Endothelial cell of umbilical vein (primary cell): Measurements from ENCODE around the gene ARHGAP15. TPM values are rescaled to one million over a fixed set of nuclear protein-coding genes. Genes with fewer than 3 reads are reported as not detected.

Source experiments
- BruUV-seq: library from RNA; stranded (reverse); fragments of 400-500 nt; replicated peaks from 2 replicates; lab custom pipeline; 2021; lab: Mats Ljungman, UMichigan
- CTCF ChIA-PET: fragments of 300-600, 350-600 bp; sonication (Branson Sonifier 250); formaldehyde crosslinking; loops from one replicate; lab custom pipeline; 2021; ENCODE audit warnings: antibody characterized with exemption, inconsistent platforms; lab: Charles Lee
- POLR2A ChIA-PET: fragments of 300-600, 350-600 bp; sonication (Branson Sonifier 250); formaldehyde crosslinking; loops from one replicate; lab custom pipeline; 2021; ENCODE audit warnings: antibody characterized with exemption, inconsistent platforms; lab: Charles Lee
- DNase-seq: peaks from one replicate; pipeline ENCODE4 v3.0.0-alpha.2; 2011; ENCODE audit warnings: low read depth, low spot score
- FAIRE-seq: peaks from 2 replicates; lab custom pipeline; 2011; peaks lifted over from hg19 to GRCh38; lab: Jason Lieb, UNC
- H2AFZ ChIP-seq: 2 replicates; pipeline ENCODE4 v1.6.0; 2012; ENCODE audit warnings: low read depth, low read length, control low read depth, inconsistent platforms
- H3K27ac ChIP-seq: 2 replicates; pipeline ENCODE4 v1.5.1; 2011; ENCODE audit warnings: low read depth, mild to moderate bottlenecking, control low read depth, low read length, moderate library complexity; ENCODE audit not compliant: insufficient read depth
- H3K27me3 ChIP-seq, 2 experiments: 2 replicates each; pipeline versions ENCODE4 v1.6.0 to v1.6.1; 2011; ENCODE audit warnings: low read length in 2 of 2, mixed read lengths in 1 of 2; ENCODE audit not compliant: control insufficient read depth in 2 of 2, insufficient read depth in 2 of 2
- H3K36me3 ChIP-seq, 2 experiments: 2 replicates in 1 of 2; 3 replicates in 1 of 2; pipeline ENCODE4 v1.5.1; 2011; ENCODE audit warnings: low read length in 2 of 2, mild to moderate bottlenecking in 1 of 2, moderate library complexity in 1 of 2; ENCODE audit not compliant: control insufficient read depth in 2 of 2, insufficient read depth in 2 of 2; ENCODE audit errors: extremely low read depth in 1 of 2
- H3K4me1 ChIP-seq: 3 replicates; pipeline ENCODE4 v1.5.1; 2011; ENCODE audit warnings: mild to moderate bottlenecking, low read length; ENCODE audit not compliant: control insufficient read depth, insufficient read depth; ENCODE audit errors: extremely low read depth
- H3K4me2 ChIP-seq: 2 replicates; pipeline ENCODE4 v1.6.1; 2011; ENCODE audit warnings: low read length, control low read depth, mixed read lengths; ENCODE audit not compliant: insufficient read depth
- H3K4me3 ChIP-seq, 3 experiments: fragments of 200-600 bp in 1 of 3; sonication (generic), shearing (Covaris generic) in 1 of 3; replicated peaks in 1 of 3; 2 replicates each; pipeline ENCODE4 v1.5.1; 2011 to 2016; ENCODE audit warnings: control low read depth in 3 of 3, low read length in 3 of 3, mild to moderate bottlenecking in 2 of 3, inconsistent platforms in 1 of 3, low read depth in 1 of 3, moderate library complexity in 1 of 3; ENCODE audit not compliant: insufficient read depth in 1 of 3
- H3K79me2 ChIP-seq: 2 replicates; pipeline ENCODE4 v1.6.0; 2012; ENCODE audit warnings: low read length, inconsistent platforms; ENCODE audit not compliant: control insufficient read depth, insufficient read depth
- H3K9ac ChIP-seq: replicated peaks from 2 replicates; pipeline ENCODE3; 2011; ENCODE audit warnings: low read length, control low read depth; ENCODE audit not compliant: insufficient read depth; ENCODE audit errors: extremely low read depth
- H3K9me1 ChIP-seq: replicated peaks from 3 replicates; pipeline ENCODE4 v1.6.0; 2011; ENCODE audit warnings: mild to moderate bottlenecking, low read length; ENCODE audit not compliant: control insufficient read depth, insufficient read depth; ENCODE audit errors: extremely low read depth
- H3K9me3 ChIP-seq: replicated peaks from 2 replicates; pipeline ENCODE4 v1.5.1; 2012; ENCODE audit warnings: low read length, inconsistent platforms; ENCODE audit not compliant: control insufficient read depth, insufficient read depth
- H4K20me1 ChIP-seq: replicated peaks from 2 replicates; pipeline ENCODE3; 2011; ENCODE audit warnings: mild to moderate bottlenecking, low read length; ENCODE audit not compliant: control insufficient read depth, insufficient read depth; ENCODE audit errors: extremely low read depth
- CTCF ChIP-seq, 2 donors: IDR thresholded peaks; 1 replicate in 1 of 2; 2 replicates in 1 of 2; pipeline ENCODE4 v1.5.1; 2011; ENCODE audit warnings: low read length in 2 of 2, mild to moderate bottlenecking in 2 of 2, moderate library complexity in 2 of 2, control low read depth in 1 of 2, inconsistent platforms in 1 of 2, low read depth in 1 of 2; ENCODE audit not compliant: insufficient read depth in 1 of 2; ENCODE audit errors: extremely low read depth in 1 of 2
- EZH2 ChIP-seq: IDR thresholded peaks from 2 replicates; pipeline ENCODE4 v1.6.1; 2012; ENCODE audit warnings: borderline replicate concordance, low read depth, mild to moderate bottlenecking, moderate library complexity, low read length, inconsistent platforms; ENCODE audit not compliant: severe bottlenecking
- FOS ChIP-seq: IDR thresholded peaks from 2 replicates; pipeline ENCODE4 v1.6.1; 2011; ENCODE audit warnings: mild to moderate bottlenecking, low read length, moderate library complexity, borderline replicate concordance; ENCODE audit not compliant: insufficient read depth
- GATA2 ChIP-seq: IDR thresholded peaks from 2 replicates; pipeline ENCODE4 v1.7.0; 2011; ENCODE audit warnings: low read depth, mild to moderate bottlenecking, moderate library complexity, mixed read lengths, low read length; ENCODE audit not compliant: insufficient read length, insufficient read depth
- JUN ChIP-seq: IDR thresholded peaks from 2 replicates; pipeline ENCODE4 v1.6.1; 2011; ENCODE audit warnings: borderline replicate concordance, low read depth; ENCODE audit not compliant: insufficient read length, insufficient read depth
- MAX ChIP-seq: IDR thresholded peaks from 2 replicates; pipeline ENCODE4 v1.6.1; 2011; ENCODE audit not compliant: insufficient read depth, insufficient read length
- MYC ChIP-seq: IDR thresholded peaks from one replicate; pipeline ENCODE4 v1.6.1; 2011; ENCODE audit warnings: mild to moderate bottlenecking, low read depth, low read length
- POLR2A ChIP-seq: IDR thresholded peaks from 2 replicates; pipeline ENCODE4 v1.6.1; 2012; ENCODE audit warnings: low read depth, mild to moderate bottlenecking, control low read depth, low read length
- POLR2AphosphoS5 ChIP-seq: IDR thresholded peaks from 2 replicates; pipeline ENCODE4 v1.6.1; 2012; ENCODE audit warnings: low read depth, mild to moderate bottlenecking, control low read depth, low read length, moderate library complexity; ENCODE audit not compliant: insufficient read depth
- dilution Hi-C: fragments of 300-500 bp; cut with MboI; formaldehyde crosslinking; loops from one replicate; pipeline ENCODE4 v1.15.0; 2019; ENCODE audit warnings: low sequenced_read_pairs; ENCODE audit not compliant: extremely low pct_ligation_motif_present
- intact Hi-C: fragments of 100-400 bp; cut with micrococcal nuclease; formaldehyde crosslinking; loops from one replicate; pipeline ENCODE4 v1.10.0; 2022
- polyA plus RNA-seq, 4 experiments: library from polyadenylated mRNA; depleted of rRNA in 3 of 4; stranded (reverse) in 3 of 4; unstranded in 1 of 4; fragments of >200 nt; gene quantifications; 2 replicates each; pipeline versions ENCODE4 v1.2.1 to v1.2.3, GENCODE V29; 2011 to 2012; ENCODE audit warnings: missing spikeins in 1 of 4
- total RNA-seq: library from RNA; stranded (reverse); gene quantifications from 2 replicates; pipeline ENCODE4 v1.2.3, GENCODE V29; 2021

Gene ARHGAP15
- total and polyA plus RNA-seq, 2 donors (not counting 3 experiments of a cell fraction or from before 2014, with no cell fraction given): not detected

- intact Hi-C loops: no loop called here
- FAIRE-seq (peak; percentile 77), DNase-seq (peak; percentile 40)
- Histone ChIP-seq H3K4me1 (no peaks in the 10 kb centered on the region), H3K9me1 (no peaks in the 10 kb centered on the region), H3K9me3 (no peaks in the 10 kb centered on the region), H3K36me3 (no peaks in the 10 kb centered on the region), H4K20me1 (no peaks in the 10 kb centered on the region), H3K4me2 (no peak overlapping the region), H2AFZ (no peak overlapping the region), H3K27me3 (no peaks in the 10 kb centered on the region), H3K4me3 (no peak overlapping the region), H3K9ac (no peak overlapping the region), H3K79me2 (no peaks in the 10 kb centered on the region), H3K27ac (no peak overlapping the region)
- BruUV-seq: no TSS peak
- CTCF ChIA-PET: interaction anchor here (0.7 to 2.5 kb wide), 32 partner anchors 8 to 330 kb away, joined by 3 to 17 read pairs (median 4); no protein-coding TSS in a partner anchor
- dilution Hi-C loops: no loop called here
- TF ChIP-seq EZH2 (no peak), CTCF (IDR thresholded peaks at IDR 0.05; ENCODE audit: extremely low read depth in 1 of 2, insufficient read depth in 1 of 2, low read depth in 1 of 2, low read length in 2 of 2) (peak; percentile 78 to 84), POLR2AphosphoS5 (no peak)
- POLR2A ChIA-PET: no interaction called here
These were observed 155.0 kb downstream of the ARHGAP15 start for GRCh38 chr2:143284087-143284675.

GRCh38 chr2:143289025-143289424 is 159.8 kb downstream of the ARHGAP15 start:
- Histone ChIP-seq H3K4me1 (no peaks in the 10 kb centered on the region), H3K4me2 (no peak overlapping the region), H3K79me2 (no peaks in the 10 kb centered on the region), H2AFZ (no peak overlapping the region), H3K4me3 (no peak overlapping the region), H3K9ac (no peak overlapping the region), H3K9me3 (no peaks in the 10 kb centered on the region), H3K27me3 (peaks cover 0 to 3% of the 10 kb centered on the region in 2 experiments), H4K20me1 (no peaks in the 10 kb centered on the region), H3K27ac (no peak overlapping the region), H3K36me3 (no peaks in the 10 kb centered on the region), H3K9me1 (no peaks in the 10 kb centered on the region)
- POLR2A ChIA-PET: no interaction called here
- TF ChIP-seq EZH2 (no peak), POLR2AphosphoS5 (no peak), GATA2 (no peak), JUN (no peak), MYC (no peak), MAX (no peak), POLR2A (no peak), FOS (no peak), CTCF (IDR thresholded peaks at IDR 0.05; ENCODE audit: extremely low read depth in 1 of 2, insufficient read depth in 1 of 2, low read depth in 1 of 2, low read length in 2 of 2) (no peak)
- dilution Hi-C loops: no loop called here
- no peak for FAIRE-seq
- BruUV-seq: no TSS peak
- intact Hi-C loops: no loop called here
- DNase-seq: no peak
- CTCF ChIA-PET: interaction anchor here (1.0 kb wide), 1 partner anchor 254 kb away, joined by 3 read pairs; no protein-coding TSS in a partner anchor
